ENCODE measurements around the gene SEMA3F.

DNA sequence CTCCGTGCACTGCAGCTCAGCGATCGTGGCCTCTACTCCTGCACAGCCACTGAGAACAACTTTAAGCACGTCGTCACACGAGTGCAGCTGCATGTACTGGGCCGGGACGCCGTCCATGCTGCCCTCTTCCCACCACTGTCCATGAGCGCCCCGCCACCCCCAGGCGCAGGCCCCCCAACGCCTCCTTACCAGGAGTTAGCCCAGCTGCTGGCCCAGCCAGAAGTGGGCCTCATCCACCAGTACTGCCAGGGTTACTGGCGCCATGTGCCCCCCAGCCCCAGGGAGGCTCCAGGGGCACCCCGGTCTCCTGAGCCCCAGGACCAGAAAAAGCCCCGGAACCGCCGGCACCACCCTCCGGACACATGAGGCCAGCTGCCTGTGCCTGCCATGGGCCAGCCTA, 32.6 kb downstream of the SEMA3F start:
- TF ChIP-seq EZH2 (IDR thresholded peaks at IDR 0.05) (no peak), POLR2AphosphoS5 (IDR thresholded peaks at IDR 0.05; ENCODE audit: borderline replicate concordance, low read depth, low read length) (no peak)

Measured in SK-N-MC (cell line).